Thymus (tissue), 11 donors: ENCODE measurements around the gene MRPS34. TPM values are rescaled to one million over a fixed set of nuclear protein-coding genes. Genes with fewer than 3 reads are reported as not detected.

Source experiments
- DNase-seq, 9 donors: peaks; one replicate each; pipeline ENCODE4 v3.0.0-alpha.2; 2013; ENCODE audit warnings: low spot score in 9 of 9, low read depth in 6 of 9, missing footprints in 1 of 9
- H3K27ac ChIP-seq, 2 donors: one replicate each; pipeline ENCODE4 v1.5.1; 2013; ENCODE audit warnings: control low read depth in 1 of 2, low read depth in 1 of 2, low read length in 1 of 2, mild to moderate bottlenecking in 1 of 2, moderate library complexity in 1 of 2
- H3K27me3 ChIP-seq, 2 donors: one replicate each; pipeline ENCODE4 v1.5.1; 2013; ENCODE audit warnings: low read length in 1 of 2; ENCODE audit not compliant: control insufficient read depth in 2 of 2, insufficient read depth in 1 of 2
- H3K36me3 ChIP-seq, 2 donors: one replicate each; pipeline ENCODE4 v1.5.1; 2013; ENCODE audit warnings: low read length in 1 of 2, mild to moderate bottlenecking in 1 of 2, moderate library complexity in 1 of 2; ENCODE audit not compliant: control insufficient read depth in 2 of 2, insufficient read depth in 2 of 2
- H3K4me1 ChIP-seq, 2 donors: one replicate each; pipeline ENCODE4 v1.5.1; 2013; ENCODE audit warnings: low read length in 2 of 2; ENCODE audit not compliant: control insufficient read depth in 2 of 2, insufficient read depth in 2 of 2
- H3K4me3 ChIP-seq, 2 donors: one replicate each; pipeline ENCODE4 v1.5.1; 2013; ENCODE audit warnings: low read length in 2 of 2, control low read depth in 1 of 2, mild to moderate bottlenecking in 1 of 2
- H3K9me3 ChIP-seq, 2 donors: one replicate each; pipeline ENCODE4 v1.5.1; 2013; ENCODE audit warnings: low read length in 1 of 2, mild to moderate bottlenecking in 1 of 2; ENCODE audit not compliant: control insufficient read depth in 2 of 2, insufficient read depth in 1 of 2
- WGBS: extraction: QIAGEN DNeasy Blood & Tissue Kit; methylation state at CpG from one replicate; pipeline ENCODE4 v1.1.7; 2013; 5-methylcytosine and 5-hydroxymethylcytosine counted together
- polyA plus RNA-seq: library from polyadenylated mRNA; stranded (reverse); fragments of 200-250 nt; gene quantifications from one replicate; pipeline ENCODE4 v1.2.3, GENCODE V29; 2013
- total RNA-seq: library from RNA; stranded (reverse); fragments of 120-200 nt; gene quantifications from one replicate; pipeline ENCODE4 v1.2.4, GENCODE V29; 2013
- donor health status: healthy.

The MRPS34 gene
- total and polyA plus RNA-seq, 2 donors: 101 to 103 TPM

GRCh38 chr16:1787056-1787321 lies 14.1 kb upstream of the MRPS34 start:
- DNase-seq: no peak
- WGBS: 96% methylated on average over 6 of the region's 6 CpGs
- no peak overlapping the region for H3K4me3 ChIP-seq
- H3K4me1 ChIP-seq: peaks cover 7 to 8% of the 10 kb centered on the region in 2 donors
- peaks cover 0 to 1% of the 10 kb centered on the region in 2 donors for H3K9me3 ChIP-seq
- H3K27ac ChIP-seq: peak overlapping the region in 1 of 2 donors; percentile 2
- peaks cover 51 to 68% of the 10 kb centered on the region in 2 donors for H3K36me3 ChIP-seq
- no peaks in the 10 kb centered on the region for H3K27me3 ChIP-seq

DNA sequence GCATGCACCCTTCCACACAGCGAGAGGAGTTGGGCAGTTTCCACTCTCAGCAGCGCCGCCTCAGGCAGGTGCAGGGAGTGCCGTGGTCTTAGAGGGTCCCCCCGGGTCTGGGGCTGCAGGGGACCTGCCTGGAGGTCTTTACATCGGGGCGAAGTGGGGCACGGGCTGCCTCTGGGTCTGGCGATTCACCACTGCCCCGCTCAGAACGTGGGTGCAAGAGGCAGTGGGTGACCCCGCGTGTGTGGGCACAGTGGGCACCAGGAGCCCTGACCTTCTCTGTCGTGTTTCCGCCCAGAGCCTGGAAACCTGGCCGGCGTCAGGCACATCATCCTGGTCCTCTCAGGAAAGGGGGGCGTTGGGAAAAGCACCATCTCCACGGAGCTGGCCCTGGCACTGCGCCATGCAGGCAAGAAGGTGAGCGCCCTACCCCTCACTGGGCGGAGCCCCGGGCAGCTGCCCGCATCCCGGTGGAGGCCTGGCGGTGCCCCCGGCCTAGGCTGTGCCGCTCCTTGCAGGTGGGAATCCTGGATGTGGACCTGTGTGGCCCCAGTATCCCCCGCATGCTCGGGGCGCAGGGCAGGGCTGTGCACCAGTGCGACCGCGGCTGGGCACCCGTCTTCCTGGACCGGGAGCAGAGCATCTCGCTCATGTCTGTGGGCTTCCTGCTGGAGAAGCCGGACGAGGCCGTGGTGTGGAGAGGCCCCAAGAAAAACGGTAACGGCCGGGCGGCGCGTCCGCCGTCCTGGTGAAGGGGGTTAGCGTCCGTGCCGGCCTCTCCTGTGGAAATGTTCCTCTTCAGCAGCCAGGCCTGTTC lies 13.5 kb upstream of the MRPS34 start:
- Histone ChIP-seq H3K9me3 (peaks cover 0 to 1% of the 10 kb centered on the region in 2 donors), H3K4me1 (peaks cover 9 to 12% of the 10 kb centered on the region in 2 donors), H3K27ac (no peak overlapping the region), H3K4me3 (no peak overlapping the region), H3K27me3 (no peaks in the 10 kb centered on the region), H3K36me3 (peaks cover 50 to 63% of the 10 kb centered on the region in 2 donors)
- 94% methylated on average over 51 of the region's 51 CpGs for WGBS
- DNase-seq: peak in 1 of 9 donors; percentile 2

DNA sequence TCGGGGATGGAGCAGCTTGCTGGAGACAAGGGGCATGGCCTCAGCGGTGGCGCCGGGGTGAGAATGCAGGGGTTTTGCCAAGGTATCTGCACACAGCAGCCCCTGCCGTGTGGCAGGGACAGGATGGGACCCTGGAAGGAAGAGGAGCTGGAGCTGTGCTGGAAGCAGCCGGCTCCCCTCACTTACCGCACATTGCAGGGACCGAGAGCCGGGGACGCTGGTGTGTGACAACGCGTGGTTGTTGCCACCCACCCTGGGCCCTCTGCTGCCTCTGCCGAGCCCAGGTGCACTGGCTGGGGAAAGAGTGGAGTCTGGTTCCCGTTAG lies 12.9 kb upstream of the MRPS34 start:
- H3K36me3 ChIP-seq: peaks cover 49 to 61% of the 10 kb centered on the region in 2 donors
- no peaks in the 10 kb centered on the region for H3K27me3 ChIP-seq
- peaks cover 0 to 1% of the 10 kb centered on the region in 2 donors for H3K9me3 ChIP-seq
- WGBS: 97% methylated on average over 14 of the region's 14 CpGs
- no peak for DNase-seq
- no peak overlapping the region for H3K27ac ChIP-seq
- peaks cover 14 to 18% of the 10 kb centered on the region in 2 donors for H3K4me1 ChIP-seq
- H3K4me3 ChIP-seq: no peak overlapping the region

GRCh38 chr16:1784977-1785845 lies 12.3 kb upstream of the MRPS34 start:
- no peak overlapping the region for H3K27ac ChIP-seq
- 98% methylated on average over 26 of the region's 26 CpGs for WGBS

GRCh38 chr16:1782408-1783264 lies 9.7 kb upstream of the MRPS34 start, which contains the start of the genes NUBP2 and SPSB3:
Gene NUBP2 (plus strand): TSS chr16:1782960. CDS start chr16:1783021, 61 bp downstream.
Gene SPSB3 (minus strand): TSS chr16:1782571. CDS start chr16:1781483, 1,088 bp downstream.
- Histone ChIP-seq H3K36me3 (peaks cover 53 to 61% of the 10 kb centered on the region in 2 donors), H3K4me1 (peaks cover 14 to 19% of the 10 kb centered on the region in 2 donors), H3K27ac (peak within 1 kb of the TSS; percentile 55 to 87), H3K27me3 (no peaks in the 10 kb centered on the region), H3K4me3 (peak within 1 kb of the TSS; percentile 57 to 88), H3K9me3 (peaks cover 0 to 1% of the 10 kb centered on the region in 2 donors)
- peak; percentile 92 to 99 (median 99) for DNase-seq
- under 1% methylated on average over 102 of the region's 102 CpGs for WGBS

More at GRCh38 chr16:1784977-1785845, 12.3 kb upstream of the MRPS34 start:
- Histone ChIP-seq H3K4me3 (no peak overlapping the region), H3K27me3 (no peaks in the 10 kb centered on the region), H3K4me1 (peaks cover 14 to 19% of the 10 kb centered on the region in 2 donors), H3K9me3 (peaks cover 0 to 1% of the 10 kb centered on the region in 2 donors), H3K36me3 (peaks cover 53 to 61% of the 10 kb centered on the region in 2 donors)
- DNase-seq: no peak

DNA sequence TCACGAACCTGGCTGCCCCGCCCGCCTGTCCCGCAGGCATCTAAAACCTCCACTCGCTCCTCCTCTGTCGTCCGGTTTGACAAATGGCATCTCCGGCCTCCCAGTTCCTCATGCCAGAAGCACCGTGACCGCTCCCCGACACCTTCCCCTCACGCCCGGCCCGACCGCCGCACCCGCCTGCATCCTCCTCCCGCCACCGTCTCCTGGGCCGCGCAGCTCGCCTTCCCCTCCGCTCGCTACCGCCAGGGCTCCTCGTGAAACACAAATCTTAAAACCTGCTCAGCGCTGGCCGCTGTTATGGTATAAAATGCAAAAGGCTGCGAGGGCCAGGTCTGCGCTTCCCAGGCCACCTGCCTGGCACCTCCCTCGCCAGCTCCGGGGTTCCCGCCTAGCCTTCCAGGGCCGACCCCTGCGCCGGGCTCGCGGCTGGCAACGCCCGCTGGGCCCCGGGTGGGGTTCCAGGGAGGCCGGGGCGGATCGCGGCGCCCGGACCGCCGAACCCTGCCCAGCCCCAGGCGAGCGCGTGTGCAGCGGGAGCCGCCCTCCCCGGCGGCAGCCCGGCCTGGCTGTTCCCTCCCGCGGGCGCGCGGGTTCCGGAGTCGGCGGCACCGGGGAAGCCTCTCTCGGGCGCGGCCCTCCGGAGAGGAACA lies 8.9 kb upstream of the MRPS34 start:
- H3K9me3 ChIP-seq: peaks cover 0 to 1% of the 10 kb centered on the region in 2 donors
- H3K36me3 ChIP-seq: peaks cover 54 to 61% of the 10 kb centered on the region in 2 donors
- H3K27me3 ChIP-seq: no peaks in the 10 kb centered on the region
- peaks cover 14 to 19% of the 10 kb centered on the region in 2 donors for H3K4me1 ChIP-seq
- DNase-seq: peak in 3 of 9 donors; percentile 17 to 49 (median 26)
- peak overlapping the region; percentile 57 to 88 for H3K4me3 ChIP-seq
- H3K27ac ChIP-seq: peak overlapping the region; percentile 24 to 87
- WGBS: 1% methylated on average over 69 of the region's 70 CpGs

DNA sequence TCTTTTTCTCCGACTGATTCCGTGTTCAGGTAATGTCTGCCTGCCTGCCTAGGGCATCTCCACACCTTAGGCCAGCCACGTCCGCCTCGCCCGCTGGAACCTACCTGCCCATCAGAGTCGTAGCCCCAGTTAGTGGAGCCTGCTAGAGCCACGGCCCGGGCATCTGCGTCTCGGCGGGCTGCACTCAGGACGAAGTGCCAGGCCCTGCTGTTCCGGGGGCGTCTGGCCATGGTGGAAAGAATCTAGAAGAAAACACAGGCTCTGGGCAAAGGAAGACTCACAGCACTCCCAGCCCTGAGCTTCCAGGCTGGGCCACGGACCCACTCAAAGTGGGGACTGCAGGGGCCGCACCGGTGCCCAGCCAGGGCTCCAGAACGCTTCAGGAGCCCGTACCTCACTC lies 8.3 kb upstream of the MRPS34 start:
- H3K9me3 ChIP-seq: peaks cover 0 to 1% of the 10 kb centered on the region in 2 donors
- no peak overlapping the region for H3K27ac ChIP-seq
- H3K27me3 ChIP-seq: no peaks in the 10 kb centered on the region
- DNase-seq: no peak
- peaks cover 56 to 61% of the 10 kb centered on the region in 2 donors for H3K36me3 ChIP-seq
- peak overlapping the region; percentile 57 to 88 for H3K4me3 ChIP-seq
- WGBS: 86% methylated on average over 20 of the region's 20 CpGs
- peaks cover 14 to 19% of the 10 kb centered on the region in 2 donors for H3K4me1 ChIP-seq

- Histone ChIP-seq H3K4me3 (no peak overlapping the region), H3K27me3 (no peaks in the 10 kb centered on the region), H3K36me3 (peaks cover 61 to 64% of the 10 kb centered on the region in 2 donors), H3K4me1 (peaks cover 14 to 19% of the 10 kb centered on the region in 2 donors), H3K27ac (no peak overlapping the region), H3K9me3 (no peaks in the 10 kb centered on the region)
- DNase-seq: no peak
- 96% methylated on average over 6 of the region's 6 CpGs for WGBS
Measured at GRCh38 chr16:1780677-1781072, 7.7 kb upstream of the MRPS34 start.
